IPS-NIHi7 (cell line): Measurements from ENCODE around the gene MIPEP.

Source experiments
- DNase-seq: peaks from one replicate; pipeline ENCODE4 v3.0.0; 2012; ENCODE audit warnings: mixed read lengths; ENCODE audit errors: extremely low spot score

Gene MIPEP

DNA sequence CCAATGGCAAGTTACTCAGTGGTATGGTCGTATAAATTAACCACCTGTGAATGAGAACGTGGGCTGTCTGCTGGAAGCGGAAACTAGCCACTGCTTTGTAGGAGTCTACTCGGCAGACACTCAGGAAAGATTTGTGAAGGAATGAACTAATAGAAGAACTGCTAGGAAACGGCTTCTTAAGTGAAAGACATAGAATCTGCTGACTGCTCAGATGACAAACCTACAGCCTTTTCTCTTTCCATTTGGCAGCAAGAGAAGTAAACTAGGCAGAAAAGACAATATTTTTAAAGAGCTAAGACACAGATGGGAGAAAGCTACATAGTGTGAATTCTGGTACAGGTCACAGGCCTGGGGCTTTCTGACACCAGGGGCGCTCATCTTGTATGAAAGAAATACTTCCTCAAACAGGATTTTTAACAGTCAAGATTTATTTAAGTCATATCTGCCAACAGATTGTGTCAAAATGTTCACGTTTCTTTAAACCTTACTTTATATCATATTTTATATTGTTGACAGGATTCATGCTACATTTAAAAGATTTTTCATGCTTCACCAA lies 78.4 kb downstream of the MIPEP start:
- no peak for DNase-seq

DNA sequence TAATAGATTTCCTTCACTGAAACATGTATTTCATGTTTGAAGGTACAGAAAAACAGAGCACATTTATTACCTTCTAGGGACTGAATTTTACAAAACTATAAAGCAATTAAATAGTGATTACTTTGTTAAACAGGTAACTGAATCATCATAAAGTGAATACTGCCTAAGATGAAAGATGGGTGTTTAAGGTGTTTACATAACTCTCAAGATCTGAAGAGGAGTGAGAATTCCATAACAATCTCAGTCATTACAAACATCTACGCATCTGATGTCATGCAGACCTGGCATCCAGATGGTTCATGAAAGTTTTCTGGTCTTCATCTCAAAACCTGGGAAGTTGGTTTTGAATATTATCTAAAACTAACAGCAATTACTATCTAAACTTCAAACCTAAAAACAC lies 80.4 kb downstream of the MIPEP start:
- no peak for DNase-seq

DNA sequence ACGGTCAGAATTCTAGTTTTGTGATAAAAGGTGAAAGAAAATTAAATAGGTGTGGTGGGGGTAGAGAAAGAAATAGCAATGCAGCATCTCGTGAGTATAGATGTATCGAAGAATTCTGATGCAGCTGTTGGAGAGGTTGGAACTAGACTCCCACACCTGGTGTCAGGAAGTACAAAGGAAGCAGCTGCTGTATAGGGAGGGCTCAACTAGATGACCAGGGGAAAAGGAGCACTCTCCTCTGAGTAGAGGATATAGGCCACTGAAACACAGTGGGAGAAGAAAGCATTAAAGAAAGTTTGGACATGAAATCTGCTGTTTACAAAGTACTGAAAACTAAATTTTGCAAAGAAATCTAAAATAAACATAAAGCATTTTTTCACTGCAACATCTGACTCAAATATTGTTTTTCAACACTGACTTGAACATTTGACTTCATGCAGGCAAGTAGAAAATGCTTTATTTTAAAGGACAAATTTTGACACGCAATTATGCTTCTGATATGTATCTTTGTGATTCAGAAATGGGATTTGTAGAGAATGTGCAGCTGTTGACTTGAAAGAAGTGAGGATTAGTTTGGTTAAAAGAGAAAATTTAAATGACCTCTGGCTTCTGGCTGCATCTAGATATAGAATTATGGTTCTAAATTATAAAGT lies 82.2 kb downstream of the MIPEP start:
- no peak for DNase-seq

DNA sequence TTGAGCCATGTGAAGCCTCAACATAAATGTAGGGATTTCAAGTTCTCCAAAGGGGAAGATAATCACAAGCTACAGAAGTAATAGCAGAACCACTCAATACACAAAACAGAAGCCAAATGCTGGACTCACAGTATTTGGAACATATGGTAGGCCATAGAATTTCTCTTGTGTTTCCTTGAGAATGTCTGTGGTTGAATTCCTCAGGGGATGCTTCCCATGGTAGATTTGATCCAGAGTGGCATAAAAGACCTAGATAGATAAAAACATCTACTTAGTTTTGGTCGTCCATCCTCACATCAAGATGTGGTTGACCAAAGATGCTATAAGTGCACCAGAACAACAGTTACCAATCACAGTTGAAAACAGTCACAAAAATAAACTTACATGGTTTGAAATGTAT lies 83.4 kb downstream of the MIPEP start:
- no peak for DNase-seq

DNA sequence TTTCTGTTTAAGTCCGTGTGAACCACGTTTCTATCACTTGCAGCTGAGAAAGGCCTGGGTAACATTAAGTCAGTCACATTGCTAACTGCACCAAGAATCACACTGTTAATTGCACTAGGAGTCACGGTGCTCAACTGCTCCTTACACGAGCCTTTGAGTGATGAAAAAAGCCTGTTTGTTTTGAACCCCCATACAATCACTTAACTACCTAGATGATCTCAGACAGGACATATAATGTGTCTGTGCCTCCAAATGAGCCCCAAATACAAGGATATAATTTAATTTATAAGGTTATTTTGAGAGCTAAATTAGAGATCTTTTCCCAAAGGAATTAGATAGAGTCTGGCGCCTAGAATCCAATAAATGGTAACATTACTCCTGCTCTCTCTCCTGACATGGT lies 84.1 kb downstream of the MIPEP start:
- DNase-seq = no peak

DNA sequence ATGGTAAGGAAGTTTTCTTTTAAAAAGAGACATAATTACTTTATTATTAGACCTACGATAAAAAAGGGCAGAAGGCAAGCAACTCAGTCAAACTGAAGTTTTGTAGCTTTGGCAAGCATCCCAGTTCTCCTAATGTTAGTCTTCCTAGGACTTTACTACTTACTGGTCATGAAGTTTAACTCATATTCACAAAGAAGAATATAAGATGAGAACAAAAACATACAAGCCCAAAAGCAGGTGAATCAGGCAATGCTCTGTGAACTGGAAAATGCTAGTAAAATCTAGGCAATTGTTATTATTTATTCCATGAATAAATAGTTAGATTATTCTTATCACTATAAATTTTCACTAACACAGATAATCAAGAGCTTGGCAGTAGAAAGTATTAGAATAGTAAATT lies 85.0 kb downstream of the MIPEP start:
- no peak for DNase-seq

DNA sequence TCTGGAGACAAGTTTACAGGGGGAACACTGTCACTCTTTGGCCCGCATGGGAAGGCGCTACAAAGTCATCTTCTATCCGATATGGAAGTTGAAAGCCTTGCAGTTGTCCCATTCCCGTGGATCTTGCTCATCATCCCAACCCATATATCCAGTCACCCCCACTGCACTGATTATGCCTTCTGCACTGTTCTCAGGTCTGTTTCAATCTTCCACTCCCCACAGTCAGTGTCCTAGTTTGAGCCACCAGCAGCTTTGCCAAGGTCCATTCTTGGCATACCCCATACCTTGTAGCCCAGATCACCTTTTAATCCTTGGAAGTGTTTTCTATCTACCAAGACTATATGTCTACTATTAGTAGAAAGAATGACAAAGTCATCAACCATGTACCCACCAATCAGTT lies 88.1 kb downstream of the MIPEP start:
- no peak for DNase-seq

DNA sequence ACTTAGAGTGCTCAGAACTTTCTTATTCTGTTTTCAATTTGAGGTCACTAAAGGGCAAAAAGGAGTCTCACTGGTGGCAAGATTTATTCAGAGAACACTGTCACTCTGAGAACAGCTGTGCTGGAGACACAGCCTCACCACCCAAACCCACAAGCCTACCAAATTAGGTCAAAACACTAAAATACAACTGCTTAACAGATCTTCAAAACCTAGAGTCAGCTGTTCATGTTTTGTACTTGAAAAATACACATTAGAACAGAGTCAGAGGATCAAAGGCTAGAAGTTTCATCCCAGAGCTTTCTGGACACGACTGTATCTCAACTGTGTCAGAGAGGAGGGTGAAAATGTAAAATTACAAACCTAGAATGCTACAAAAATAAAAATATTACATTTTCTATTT lies 89.3 kb downstream of the MIPEP start:
- no peak for DNase-seq

DNA sequence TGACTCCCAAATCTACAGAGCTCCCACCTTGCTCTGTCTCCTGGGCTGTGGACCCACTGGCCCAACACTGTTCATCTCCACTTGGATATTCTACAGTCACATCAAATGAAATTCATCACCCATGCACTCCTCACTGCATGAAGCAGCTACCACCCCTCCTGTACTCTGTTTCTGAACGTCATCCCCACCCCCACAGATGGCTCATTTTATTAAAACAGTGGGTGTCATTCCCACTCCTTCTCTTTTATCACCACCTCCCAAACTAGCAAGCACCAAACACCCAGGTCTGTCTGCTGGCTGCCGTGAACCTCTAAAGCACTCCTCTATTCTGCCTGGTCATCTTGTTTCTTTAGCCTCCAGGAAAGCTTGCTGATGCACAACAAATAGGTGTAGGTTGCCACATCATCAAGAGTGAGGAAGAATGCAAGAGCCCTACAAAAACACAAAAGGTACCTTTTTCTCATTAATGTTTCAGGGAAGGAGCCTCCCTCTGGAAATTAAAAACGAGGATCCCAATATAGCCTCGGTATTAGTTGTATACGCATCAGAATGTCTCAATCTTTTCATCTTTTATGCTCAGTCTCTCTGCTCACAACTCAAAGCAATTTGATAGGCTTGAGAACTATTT lies 91.8 kb downstream of the MIPEP start:
- no peak for DNase-seq

DNA sequence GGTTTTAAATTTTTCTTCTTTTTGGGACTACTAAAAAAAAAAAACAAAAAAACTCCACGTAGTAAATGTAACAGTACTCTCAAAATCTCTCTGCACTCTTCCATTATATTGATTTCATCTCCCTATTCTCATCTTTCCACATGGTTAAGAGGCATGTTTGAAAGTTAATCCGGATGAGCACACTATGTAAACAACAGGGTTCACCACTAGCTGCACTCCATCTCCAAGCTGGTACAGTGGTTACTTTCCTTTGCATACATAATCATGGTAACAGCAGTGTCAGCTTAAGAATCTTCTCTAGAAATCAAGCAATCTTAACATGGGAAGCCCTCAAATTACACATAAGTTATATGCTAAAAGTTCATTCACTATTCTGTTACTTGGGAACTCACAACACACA lies 92.6 kb downstream of the MIPEP start:
- DNase-seq = no peak

DNA sequence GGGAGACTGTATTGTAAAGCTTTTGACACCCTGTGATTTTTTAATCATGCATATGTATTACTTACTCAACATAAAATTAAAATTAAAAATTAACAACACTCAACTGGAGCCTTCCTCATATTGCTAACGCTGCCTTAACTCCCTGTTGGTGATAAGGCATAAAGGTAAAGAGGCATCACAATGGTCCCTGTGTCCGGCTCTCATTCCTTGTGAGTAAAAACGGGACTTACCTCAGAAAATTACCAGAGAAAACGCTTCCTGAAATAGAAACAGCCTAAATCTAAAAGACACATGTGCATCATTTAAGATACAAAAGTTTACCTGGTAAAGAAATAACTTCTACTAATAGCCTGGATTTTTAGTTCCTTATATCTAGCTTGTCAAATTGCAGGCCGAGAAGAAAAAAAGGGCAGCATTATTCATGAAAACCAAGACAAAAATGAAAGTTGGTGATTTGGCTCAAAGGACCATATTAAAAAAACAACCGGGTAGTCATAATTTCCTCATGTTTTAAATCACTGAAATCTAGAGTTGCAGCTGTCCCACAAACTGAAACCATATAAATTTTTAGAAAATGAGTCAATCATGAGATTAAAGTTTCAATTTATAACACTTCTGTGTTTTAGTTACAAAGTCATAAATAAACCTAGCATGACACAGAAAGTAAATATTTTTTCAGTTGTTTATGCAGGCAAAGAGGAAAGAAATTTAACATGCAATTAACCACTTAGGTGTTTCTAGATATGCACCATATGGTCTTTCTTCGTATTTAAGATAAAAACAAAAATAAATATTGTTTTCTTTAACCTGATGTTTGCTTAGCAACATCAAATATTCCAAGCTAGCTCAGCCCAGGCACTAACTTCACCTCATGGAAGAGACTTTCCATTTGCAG lies 94.7 kb downstream of the MIPEP start:
- DNase-seq = no peak

DNA sequence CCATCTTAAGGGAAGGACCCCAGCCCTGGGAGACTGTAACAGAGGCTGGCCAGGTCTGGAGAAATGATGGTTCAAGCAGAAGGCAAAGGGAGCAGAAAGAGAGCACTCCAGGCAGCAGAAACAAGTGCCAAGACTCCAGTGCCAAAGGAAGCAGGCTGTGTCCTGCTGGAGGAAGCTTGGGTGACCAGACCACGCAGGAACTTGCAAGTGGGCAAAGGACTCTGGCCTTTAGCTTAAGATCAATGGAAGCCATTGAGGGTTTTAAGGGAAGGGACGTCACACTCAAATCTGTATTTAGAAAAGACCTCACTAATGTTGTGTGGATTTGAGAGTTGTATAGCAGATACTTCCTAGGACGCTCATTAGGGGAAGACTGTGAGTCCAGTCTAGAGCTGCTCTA lies 95.5 kb downstream of the MIPEP start:
- no peak for DNase-seq

DNA sequence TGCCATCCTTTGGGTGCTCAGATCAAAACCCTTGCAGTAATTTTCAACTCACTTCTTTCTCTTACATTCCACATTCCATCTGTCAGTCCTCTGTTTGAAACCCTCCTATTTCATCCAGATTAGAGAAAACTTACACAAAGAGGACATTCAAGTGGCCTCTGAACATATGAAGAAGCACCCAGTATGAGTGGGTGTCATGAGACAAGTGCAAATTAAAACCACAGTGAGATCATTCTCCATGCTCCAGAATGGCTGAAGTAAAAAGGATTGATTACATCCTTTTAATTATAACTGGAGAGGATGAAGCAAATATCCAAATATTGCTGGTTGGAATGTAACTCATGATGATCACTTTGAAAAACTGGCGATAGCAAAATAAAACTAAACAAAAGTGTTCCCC lies 96.5 kb downstream of the MIPEP start:
- DNase-seq = no peak

DNA sequence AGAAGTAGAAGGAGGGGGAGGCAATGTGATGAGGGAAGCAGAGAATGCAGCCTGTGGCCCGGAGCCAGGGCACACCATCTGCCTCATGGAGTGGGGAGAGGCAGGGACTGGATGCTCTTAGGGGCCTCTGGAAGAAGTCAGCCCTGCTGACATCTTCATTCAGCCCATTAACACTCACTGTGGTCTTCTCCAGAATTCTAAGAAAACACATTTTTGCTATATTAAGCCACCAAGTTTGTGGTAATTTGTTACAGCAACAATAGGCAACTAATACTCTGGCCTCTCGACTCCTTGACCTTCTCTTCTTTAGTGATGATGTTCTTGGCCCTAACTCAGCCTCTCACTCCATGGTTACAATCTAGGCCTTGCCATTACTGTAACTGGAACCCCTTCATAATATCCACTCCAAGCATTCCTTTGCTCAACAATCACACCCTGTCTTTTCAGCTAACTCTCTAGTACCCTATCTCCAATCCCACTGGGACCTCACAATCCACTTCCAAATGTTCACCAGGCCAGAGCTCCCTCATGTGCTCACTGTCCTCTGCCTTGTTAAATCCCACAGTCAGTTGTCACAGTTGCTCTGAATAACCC lies 98.5 kb downstream of the MIPEP start:
- DNase-seq = no peak

DNA sequence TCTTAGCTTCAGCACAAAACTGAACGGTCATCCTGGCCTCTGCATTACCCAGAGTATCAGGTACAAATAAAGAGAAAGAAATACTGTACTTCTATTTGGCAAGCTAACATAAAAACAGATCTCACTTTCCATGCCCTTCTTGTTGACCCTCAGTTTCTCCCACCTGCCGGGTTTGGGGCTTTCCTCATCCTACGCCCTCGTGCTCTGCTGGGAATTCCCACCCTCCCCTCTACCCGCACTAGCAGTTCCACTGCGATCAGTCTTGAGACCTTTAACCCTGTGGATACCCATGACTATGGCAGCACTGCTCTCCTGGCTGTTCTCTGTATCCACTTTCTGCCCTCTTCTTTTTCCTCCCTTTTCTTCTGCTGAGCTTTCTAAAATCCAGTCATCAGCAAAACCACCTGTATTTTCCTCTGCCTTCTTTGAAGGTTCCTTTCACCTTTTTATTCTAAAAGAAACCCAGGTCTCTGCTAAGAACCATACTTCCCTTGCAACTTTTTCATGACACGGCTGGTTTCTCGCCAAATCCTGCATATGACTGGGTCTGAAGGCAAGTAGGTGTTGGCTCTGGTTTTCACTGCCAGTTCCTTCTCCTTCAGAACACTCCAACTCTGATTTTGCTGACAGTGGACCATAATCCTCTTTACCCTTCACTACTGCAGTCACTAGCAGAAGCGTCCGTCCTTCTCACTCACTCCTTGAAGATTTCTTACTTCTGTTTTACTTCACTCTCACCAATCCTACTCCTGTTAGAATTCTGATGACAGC lies 99.4 kb downstream of the MIPEP start:
- no peak for DNase-seq

DNA sequence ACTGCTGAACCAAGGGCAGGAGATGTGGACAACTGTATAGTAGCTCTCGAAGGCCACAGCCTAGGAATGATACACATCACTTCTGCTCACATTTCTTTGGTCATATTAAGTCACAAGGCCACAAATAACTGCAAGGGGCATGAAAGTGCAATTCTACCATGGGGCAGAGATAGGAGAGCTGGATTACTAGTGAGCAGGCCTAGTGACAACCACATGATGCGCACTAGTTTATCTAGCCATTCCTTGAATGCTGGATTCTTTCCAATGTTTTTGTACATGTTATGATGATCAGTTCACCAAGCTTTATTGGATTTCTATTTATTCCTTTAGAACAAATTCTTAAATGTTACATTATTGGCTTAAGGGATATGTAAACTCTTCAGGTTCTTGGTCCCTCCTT lies 100.7 kb downstream of the MIPEP start:
- DNase-seq = no peak

DNA sequence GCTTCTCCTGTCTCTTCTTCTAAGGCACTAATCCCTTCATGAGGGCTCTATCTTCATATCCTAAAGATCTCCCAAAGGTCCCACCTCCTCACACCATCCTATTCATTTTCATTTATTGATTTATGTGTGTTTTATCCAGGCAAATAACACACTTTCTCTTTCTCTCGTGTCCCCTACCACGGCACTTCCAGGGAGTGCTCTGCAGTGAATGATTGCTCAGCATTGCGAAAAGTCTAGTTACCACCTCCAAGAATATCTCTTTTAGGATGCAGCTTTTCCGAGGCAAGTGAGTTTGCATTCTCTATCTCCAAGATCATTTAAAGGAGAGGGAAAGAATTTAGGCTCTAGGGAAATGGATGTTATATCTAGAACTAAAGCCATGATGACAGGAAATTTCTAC lies 101.7 kb downstream of the MIPEP start:
- no peak for DNase-seq

DNA sequence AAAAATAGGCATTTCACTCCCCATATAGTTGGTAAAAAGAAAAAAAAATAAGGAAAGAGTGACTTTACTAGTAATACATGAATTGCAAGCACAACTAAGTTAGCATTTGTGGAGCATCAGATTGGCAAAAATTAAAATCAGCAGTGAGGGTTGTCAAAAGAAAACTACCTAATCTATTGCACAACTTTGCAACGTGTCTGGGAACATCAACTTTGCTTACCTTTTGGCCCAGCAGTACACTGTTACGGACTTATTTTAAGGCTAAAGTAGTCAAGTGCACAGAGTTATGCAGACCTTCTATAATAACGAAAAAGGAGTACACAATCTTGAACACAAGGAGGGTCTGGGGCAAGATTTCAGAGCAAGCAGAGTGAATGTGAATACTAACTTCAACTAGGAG lies 102.6 kb downstream of the MIPEP start:
- no peak for DNase-seq

DNA sequence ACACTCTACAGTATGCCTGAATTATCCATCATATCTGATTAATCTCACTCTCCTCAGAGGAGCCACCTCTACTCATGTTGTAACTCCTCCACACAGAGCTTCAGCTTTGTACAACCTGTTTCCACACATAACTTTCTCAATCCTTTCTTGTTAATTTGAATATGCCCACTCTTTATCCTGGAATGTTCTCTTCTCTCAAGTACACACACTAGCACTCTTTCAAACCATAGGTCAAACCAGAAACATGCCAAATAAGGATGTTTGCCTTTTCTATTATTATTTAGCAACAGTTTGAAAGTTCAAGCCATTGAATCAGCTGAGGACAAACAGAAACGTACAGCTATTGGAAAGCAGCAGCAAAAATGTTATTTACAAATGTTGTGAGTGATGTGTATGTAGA lies 110.3 kb downstream of the MIPEP start:
- DNase-seq = no peak

DNA sequence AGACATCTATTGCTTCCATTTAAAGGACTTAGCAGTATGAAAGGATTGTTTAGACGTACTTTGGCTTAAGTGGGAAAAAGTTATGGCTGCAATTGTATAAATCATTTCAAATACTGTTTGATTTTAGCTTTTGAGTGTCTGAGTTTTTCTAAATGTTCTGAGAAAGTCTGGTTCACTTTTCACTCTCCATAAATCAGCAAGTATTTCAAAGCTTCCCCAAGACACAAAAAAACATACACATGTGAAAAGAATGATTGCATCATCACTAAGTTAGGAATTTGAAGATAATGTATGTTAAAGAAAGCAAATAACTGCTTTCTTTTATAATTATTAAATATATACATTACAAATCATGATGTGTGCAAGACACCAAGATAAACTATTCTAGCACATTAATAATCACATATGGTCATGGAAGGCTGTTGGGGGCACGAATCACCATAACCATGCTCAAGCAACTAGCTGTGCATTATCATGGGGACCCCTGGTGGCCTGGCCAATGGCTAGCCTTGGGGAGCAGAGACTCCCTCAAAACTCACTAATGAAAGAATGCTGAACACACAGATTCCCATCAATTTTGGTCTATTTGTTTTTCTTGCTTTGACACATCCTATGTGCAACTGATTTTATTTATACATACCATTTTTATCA lies 111.1 kb downstream of the MIPEP start:
- no peak for DNase-seq

DNA sequence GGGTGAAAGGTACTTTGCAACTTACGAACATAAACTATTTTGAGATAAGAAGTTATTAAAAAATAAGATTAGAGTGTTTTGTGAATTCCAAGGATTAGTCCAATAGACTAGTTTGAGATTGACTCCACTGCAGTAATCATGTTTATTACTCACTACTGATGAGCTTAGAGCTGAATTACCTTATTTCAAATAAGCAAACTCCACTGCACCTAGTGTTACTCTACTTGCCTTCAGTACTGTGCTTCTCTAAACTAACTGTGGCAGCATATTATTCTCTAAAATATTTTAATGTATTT lies 111.7 kb downstream of the MIPEP start:
- no peak for DNase-seq
